SK-N-MC (cell line): ENCODE measurements around the gene VAV2.

Experiments
- FOXP2 ChIP-seq: optimal IDR thresholded peaks from 2 replicates; pipeline ENCODE3; 2011; ENCODE audit warnings: mild to moderate bottlenecking, moderate library complexity; ENCODE audit not compliant: insufficient read depth; ENCODE audit errors: extremely low read length, control extremely low read depth
- POLR2AphosphoS5 ChIP-seq: IDR thresholded peaks from 2 replicates; pipeline ENCODE4 v1.6.1; 2012; ENCODE audit warnings: mild to moderate bottlenecking, low read depth, low read length, borderline replicate concordance

DNA sequence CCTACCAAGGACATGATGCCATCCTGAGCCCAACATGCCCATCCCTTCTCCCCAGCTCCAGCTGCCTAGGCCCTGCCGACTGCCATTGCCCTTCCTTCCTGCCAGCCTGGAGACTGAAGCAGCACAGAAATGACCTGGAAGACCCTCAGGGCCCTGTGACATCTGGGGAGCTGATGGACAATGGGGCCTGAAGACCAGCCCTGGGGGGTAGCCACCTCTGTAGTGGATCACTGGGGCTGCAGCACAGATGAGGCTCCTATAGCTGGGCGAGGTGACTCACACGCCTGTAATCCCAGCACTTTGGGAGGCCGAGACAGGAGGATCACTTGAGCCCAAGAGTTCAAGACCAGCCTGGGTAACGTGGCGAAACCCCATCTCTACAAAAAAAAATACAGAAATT is 86.6 kb downstream of the VAV2 start:
- TF ChIP-seq POLR2AphosphoS5 (no peak), FOXP2 (no peak)
